ENCODE data around the gene C21orf58. TPM values are rescaled to one million over a fixed set of nuclear protein-coding genes. Genes with fewer than 3 reads are reported as not detected.
A peak's percentile ranks its signal among the peaks of the same experiment; 100 is the strongest.

Gene C21orf58
- total RNA-seq, 2 donors from 2014 or later: 0.31 to 0.74 TPM

- Histone ChIP-seq H3K4me1 (peaks cover 0 to 35% of the 10 kb centered on the region in 2 donors), H3K36me3 (no peaks in the 10 kb centered on the region), H3K27ac (peak overlapping the region; percentile 57 to 63), H3K27me3 (no peaks in the 10 kb centered on the region), H3K4me3 (peak overlapping the region; percentile 28 to 54), H3K9me3 (no peaks in the 10 kb centered on the region)
- no peak for TF ChIP-seq CTCF (IDR thresholded peaks at IDR 0.05)
- no peak for DNase-seq (ENCODE audit: low spot score)
Measured at GRCh38 chr21:46297338-46298271, 26.1 kb downstream of the C21orf58 start.

- Histone ChIP-seq H3K27me3 (no peaks in the 10 kb centered on the region), H3K9me3 (no peaks in the 10 kb centered on the region), H3K4me1 (peaks cover 0 to 35% of the 10 kb centered on the region in 2 donors), H3K36me3 (peaks cover 8% of the 10 kb centered on the region), H3K27ac (peak overlapping the region; percentile 60 to 63), H3K4me3 (peak overlapping the region in 1 of 2 donors; percentile 54)
- DNase-seq (ENCODE audit: low spot score): peak; percentile 94
- TF ChIP-seq CTCF (IDR thresholded peaks at IDR 0.05): no peak
Measured at GRCh38 chr21:46295996-46296752, 27.5 kb downstream of the C21orf58 start.

- H3K27me3 ChIP-seq: no peaks in the 10 kb centered on the region
- peak overlapping the region; percentile 60 to 63 for H3K27ac ChIP-seq
- H3K4me1 ChIP-seq: peaks cover 0 to 35% of the 10 kb centered on the region in 2 donors
- no peak for DNase-seq (ENCODE audit: low spot score)
- peaks cover 8% of the 10 kb centered on the region for H3K36me3 ChIP-seq
- no peaks in the 10 kb centered on the region for H3K9me3 ChIP-seq
- no peak for TF ChIP-seq CTCF (IDR thresholded peaks at IDR 0.05)
- no peak overlapping the region for H3K4me3 ChIP-seq
Measured at GRCh38 chr21:46295177-46295770, 28.4 kb downstream of the C21orf58 start.

GRCh38 chr21:46294647-46295176 is 29.0 kb downstream of the C21orf58 start:
- peak overlapping the region; percentile 39 to 45 for H3K27ac ChIP-seq
- no peak for TF ChIP-seq CTCF (IDR thresholded peaks at IDR 0.05)
- H3K27me3 ChIP-seq: no peaks in the 10 kb centered on the region

GRCh38 chr21:46291561-46291960 is 32.1 kb downstream of the C21orf58 start:
- Histone ChIP-seq H3K4me1 (peaks cover 0 to 32% of the 10 kb centered on the region in 2 donors), H3K27me3 (no peaks in the 10 kb centered on the region), H3K4me3 (no peak overlapping the region), H3K36me3 (peaks cover 8% of the 10 kb centered on the region), H3K27ac (no peak overlapping the region), H3K9me3 (no peaks in the 10 kb centered on the region)
- TF ChIP-seq CTCF (IDR thresholded peaks at IDR 0.05): no peak
- DNase-seq (ENCODE audit: low spot score): no peak

More at GRCh38 chr21:46294647-46295176, 29.0 kb downstream of the C21orf58 start:
- no peaks in the 10 kb centered on the region for H3K9me3 ChIP-seq
- peaks cover 0 to 35% of the 10 kb centered on the region in 2 donors for H3K4me1 ChIP-seq
- no peak for DNase-seq (ENCODE audit: low spot score)
- H3K36me3 ChIP-seq: peaks cover 8% of the 10 kb centered on the region
- H3K4me3 ChIP-seq: no peak overlapping the region

Measured in right atrium auricular region (tissue), 2 donors.